NCI-H2171 (cell line): ENCODE data around the gene INAFM1.
"Not testable (repeated sequence)": the region's sequence is repeated elsewhere in the genome, so short reads cannot be mapped to it uniquely, and the experiment has no call there.

Experiments
- DNase-seq: peaks from one replicate; lab custom pipeline; 2025; lab: John Stamatoyannopoulos, UW

The INAFM1 gene

DNA sequence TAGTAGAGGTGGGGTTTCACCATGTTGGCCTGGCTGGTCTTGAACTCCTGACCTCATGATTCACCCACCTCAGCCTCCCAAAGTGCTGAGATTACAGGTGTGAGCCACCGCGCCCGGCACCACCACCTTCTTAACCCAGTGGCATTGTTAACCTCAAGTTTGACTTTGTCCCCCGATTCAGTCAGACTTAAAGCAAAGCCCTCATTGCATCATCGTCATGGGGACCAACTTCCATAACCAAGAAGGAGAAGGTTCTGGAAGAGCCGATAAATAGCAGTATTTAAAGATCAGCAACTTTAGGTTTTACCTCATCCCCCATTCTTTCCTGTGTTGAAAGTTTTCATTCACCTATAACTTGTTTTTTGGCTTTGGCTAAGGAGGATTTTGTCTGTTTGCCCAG lies 6.7 kb upstream of the INAFM1 start:
- DNase-seq: no peak

GRCh38 chr19:47269596-47269995 lies 5.1 kb upstream of the INAFM1 start:
- DNase-seq: no peak

- no peak for DNase-seq
These were observed 4.3 kb upstream of the INAFM1 start for GRCh38 chr19:47270408-47270807.

GRCh38 chr19:47271949-47272348 lies 2.7 kb upstream of the INAFM1 start:
- no peak for DNase-seq

DNA sequence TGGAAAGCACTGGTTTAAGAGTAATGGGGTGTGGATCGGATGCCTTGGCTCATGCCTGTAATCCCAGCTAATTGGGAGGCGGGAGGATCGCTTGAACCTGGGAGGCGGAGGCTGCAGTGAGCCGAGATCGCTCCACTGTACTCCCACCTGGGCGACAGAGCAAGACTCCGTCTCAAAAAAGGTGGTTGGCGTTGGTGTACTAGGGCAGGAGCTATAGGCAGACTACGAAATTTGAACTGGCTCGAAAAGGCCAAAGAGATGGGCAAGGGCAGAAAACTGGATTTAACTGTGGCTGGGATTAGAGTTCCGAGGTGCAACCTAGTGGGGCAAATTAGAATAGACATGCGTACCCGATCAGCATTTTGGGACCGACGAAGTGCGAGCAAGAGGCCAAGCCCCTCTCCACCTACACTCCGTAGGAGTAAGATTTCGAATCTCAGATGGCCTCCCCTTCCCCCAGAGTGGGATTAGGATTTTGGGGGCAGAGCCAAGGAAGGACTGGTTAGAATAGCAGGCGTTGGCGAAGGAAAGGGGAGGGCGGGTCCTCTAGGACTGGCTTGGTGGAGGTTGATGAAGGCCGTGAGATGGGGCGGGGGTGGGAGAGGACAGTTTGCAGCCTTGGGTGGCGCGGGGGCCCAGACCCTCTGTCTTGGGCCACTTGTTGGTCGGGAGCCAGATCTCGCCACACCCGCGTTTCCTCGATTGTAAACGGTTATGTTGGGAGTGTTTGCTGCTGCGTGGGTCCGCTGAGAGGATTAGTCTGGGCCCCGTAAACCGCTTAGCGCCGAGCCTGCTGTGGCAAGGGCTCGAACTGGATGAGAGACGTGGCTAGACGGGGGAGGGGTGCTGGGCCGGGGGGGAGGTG lies 2.0 kb upstream of the INAFM1 start:
- no peak for DNase-seq

DNA sequence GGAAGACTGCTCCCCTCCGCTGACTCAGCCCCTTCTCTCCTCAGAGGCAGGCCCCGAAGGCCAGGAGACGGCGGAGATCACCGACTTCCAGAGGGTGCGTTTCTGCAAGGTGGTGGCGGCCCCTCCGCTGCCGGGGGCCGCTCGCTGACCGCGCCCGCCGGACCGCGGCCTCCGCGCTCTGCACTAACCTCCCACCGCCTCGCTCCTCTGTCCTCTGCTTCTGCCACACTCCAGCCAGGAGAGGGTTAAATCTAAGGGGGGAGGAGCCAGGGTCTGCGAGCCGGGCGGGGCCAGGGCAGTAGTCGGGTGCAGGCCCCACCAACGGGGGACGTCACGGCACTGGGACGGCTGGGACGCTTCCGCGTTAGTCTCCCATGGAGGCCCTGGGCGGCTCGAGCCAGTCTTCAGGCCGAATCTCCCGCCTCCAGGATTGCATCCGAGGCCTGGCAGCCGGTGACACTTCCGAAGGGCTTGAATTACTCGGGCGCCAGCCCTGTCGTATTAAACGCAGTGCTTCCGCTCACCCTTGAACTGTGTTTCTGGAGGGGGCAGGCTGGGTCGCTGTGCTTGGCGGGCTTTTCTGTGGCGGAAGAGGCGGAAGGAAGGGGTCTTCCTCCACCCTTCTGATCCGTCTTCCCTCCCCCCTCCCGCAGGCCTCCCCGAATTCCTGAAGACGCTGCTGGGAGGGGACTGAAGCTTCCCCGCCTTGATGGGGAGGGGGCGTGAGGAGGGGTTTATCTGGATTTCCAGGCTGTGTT lies 1.2 kb upstream of the INAFM1 start:
- peak; percentile 76 for DNase-seq

- no peak for DNase-seq
These were observed 441 bp downstream of the INAFM1 start for GRCh38 chr19:47274891-47275761.

DNA sequence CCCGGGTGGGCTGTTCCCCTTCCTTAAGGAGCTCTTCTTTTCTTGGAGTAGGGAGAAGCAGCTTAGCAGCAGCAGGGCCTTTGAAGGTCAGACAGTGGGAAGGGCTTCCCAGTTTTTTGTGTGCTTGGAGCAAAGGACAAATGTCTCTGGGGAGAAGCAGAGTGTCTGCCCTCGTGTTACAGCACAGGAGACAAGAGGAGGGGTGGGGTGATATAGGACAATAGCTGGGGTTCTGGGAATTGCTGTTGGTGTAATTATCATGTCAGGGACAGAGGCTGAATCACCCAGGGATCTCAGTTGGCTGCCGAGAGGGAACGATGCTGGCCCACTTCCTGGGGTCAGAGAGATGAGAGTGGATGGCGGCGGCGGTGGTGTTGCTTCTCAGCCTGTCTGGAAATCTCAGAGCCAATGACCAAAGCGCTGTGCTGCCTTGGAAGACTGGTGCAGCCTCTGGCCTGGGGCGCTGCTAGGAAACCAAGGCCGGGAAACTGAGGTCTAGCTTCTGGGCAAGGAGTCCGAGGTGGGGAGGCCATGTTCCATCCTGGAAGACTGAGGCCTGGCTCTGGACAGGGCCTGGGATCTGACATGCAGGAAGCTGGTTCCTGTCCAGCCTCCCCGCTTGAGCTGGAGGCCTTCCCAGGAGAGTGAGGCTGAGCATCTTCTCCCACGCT lies 1.2 kb downstream of the INAFM1 start:
- no peak for DNase-seq

GRCh38 chr19:47276513-47276912 lies 1.8 kb downstream of the INAFM1 start:
- not testable (repeated sequence) for DNase-seq

- DNase-seq: no peak
These were observed 5.6 kb downstream of the INAFM1 start for GRCh38 chr19:47280183-47280797.

- DNase-seq: no peak
These were observed 8.8 kb downstream of the INAFM1 start for GRCh38 chr19:47283405-47284059.

DNA sequence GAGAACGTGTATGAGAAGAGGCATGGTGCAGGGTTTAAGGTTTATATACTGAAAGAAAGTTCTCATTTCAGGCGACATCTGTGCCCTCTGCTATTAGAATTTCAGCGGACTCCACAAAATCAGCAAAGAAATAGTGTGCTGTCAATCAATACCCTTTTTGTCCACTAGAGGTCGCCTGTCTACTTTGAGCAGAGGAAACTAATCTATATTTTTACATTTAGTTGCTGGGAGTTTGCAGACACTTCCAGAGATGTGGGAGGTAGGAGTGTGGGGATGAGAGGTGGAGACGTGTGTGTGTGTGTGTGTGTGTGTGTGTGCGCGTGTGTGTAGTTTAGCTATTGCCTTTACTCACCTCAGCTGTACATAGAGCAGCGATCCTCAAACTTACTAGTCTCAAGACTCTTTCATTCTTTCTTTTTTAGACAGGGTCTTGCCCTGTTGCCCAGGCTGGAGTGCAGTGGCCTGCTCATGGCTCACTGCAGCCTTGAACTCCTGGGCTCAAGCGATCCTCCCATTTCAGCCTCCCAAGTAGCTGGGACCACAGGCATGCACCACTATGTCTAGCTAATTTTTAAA lies 9.7 kb downstream of the INAFM1 start:
- DNase-seq: peak; percentile 20

DNA sequence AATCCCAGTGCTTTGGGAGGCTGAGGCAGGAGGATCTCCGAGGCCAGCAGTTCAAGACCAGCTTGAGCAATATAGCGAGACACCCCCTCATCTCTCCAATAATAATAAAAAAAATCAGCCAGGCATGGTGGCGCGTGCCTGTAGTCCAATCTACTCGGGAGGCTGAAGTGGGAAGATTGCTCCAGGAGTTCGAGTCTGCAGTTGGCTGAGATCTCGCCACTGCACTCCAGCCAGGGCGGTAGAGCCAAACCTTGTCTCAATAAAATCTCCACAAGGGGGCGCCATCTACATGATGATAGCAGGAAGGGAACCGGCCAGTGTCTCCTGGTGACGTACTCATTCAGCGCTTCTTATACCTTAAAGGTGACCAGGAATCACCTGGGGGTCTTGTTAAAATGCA lies 21.4 kb downstream of the INAFM1 start:
- DNase-seq: peak; percentile 87

DNA sequence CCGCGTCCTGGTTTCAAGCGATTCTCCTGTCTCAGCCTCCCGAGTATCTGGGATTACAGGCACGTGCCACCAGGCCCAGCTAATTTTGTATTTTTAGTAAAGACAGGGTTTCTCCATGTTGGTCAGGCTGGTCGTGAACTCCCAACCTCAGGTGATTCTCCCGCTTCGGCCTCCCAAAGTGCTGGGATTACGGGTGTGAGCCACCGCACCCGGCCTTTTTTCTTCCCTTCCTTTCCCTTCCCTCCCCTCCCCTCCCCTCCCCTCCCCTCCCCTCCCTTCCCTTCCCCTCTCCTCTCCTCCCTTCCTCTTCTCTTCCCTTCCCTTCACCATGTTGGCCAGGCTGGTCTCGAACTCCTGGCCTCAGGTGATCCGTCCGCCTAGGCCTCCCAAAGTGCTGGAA lies 26.2 kb downstream of the INAFM1 start:
- not testable (repeated sequence) for DNase-seq

- DNase-seq: no peak
These were observed 27.6 kb downstream of the INAFM1 start for GRCh38 chr19:47302249-47302648.

GRCh38 chr19:47303966-47304365 lies 29.3 kb downstream of the INAFM1 start:
- no peak for DNase-seq

DNA sequence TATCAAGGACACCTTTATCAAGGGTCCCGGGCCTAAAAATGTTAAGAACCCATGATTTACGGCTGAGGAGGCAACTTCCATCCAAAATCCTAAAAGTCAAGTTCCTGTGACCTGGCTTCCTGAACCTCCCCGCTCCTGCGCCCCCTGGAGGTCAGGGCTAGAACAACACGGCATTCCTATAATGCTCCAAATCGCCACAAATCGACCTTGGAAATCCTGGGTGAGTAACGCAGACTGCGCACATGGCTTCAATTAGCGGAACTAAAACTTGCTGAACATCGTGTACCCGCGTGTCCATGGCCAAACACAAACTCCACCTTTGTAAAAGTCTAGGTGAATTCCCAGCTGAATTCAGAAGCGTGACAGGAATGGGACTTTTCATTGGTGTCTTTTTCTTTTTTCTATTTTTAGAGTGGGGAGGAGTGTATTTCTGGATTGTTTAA lies 30.6 kb downstream of the INAFM1 start:
- DNase-seq: peak; percentile 59

DNA sequence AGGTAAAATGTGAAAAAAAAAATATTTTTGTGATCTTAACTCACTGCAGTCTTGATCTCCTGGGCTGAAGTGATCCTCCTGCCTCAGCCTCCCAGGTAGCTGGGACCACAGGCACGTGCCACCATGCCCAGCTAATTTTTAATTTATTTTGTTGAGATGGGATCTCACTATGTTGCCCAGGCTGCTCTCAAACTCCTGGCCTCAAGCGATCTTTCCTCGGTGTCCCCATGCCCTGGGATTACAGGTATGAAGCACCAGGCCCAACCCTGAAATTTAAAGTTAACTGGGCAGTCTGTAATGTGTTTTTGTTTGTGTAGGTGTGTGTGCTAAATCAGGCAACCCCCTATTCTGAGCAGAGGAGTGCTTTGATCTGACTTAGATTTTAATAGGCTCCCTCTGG lies 31.6 kb downstream of the INAFM1 start:
- DNase-seq: no peak

DNA sequence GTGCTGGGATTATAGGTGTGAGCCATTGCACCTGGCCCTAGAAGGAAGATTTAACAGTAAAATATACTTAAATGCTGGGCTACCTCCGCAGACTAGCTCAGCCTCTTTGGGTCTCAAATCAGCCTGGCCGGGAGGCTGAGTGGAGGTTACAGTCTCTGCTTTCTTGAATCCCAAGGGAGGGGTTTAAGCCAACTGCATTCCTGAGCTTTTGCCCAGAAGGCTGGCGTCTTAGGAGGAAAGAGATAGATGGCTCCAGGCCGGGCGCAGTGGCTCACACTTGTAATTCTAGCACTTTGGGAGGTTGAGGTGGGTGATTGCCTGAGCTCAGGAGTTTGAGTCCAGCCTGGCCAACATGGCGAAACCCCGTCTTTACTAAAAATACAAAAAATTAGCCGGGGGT lies 34.4 kb downstream of the INAFM1 start:
- DNase-seq: no peak

DNA sequence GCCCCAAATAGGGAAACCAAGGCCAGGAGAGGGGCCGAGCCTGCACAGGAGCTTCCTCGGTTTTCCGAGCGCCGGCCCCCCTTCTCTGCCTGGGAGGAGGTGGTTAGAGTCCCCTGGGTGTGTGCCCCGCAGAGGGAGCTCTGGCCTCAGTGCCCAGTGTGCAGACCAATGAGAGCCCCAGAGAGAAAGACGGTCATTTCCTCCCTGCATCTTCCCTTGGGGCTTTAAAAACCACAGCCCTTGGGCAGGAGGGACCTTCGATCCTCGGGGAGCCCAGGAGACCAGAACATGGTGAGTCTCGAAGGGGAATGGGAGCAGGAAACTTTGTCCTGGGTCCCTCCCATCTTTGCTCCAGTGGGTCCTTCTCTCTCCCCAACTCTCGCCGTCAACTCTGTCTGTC lies 34.9 kb downstream of the INAFM1 start, which contains the start of gene C5AR1:
Gene C5AR1 (plus strand): TSS at position 254 of the 400 bp plus-strand sequence. CDS start 35 bp downstream, at position 289.
- DNase-seq: no peak
